GM12878 (cell line): ENCODE results near the gene ADSS1. TPM values are rescaled to one million over a fixed set of nuclear protein-coding genes. Genes with fewer than 3 reads are reported as not detected.

Source experiments
- ATAC-seq: fragments of 200-7000 bp; cut with Tn5 transposase; 3 replicates; pipeline ENCODE4 v1.9.1; 2020; ENCODE audit warnings: mild to moderate bottlenecking, moderate library complexity
- BruUV-seq: library from RNA; stranded (reverse); fragments of 400-500 nt; replicated peaks from 2 replicates; lab custom pipeline; 2021; lab: Mats Ljungman, UMichigan
- CTCF ChIA-PET: fragments of 300-600 bp; sonication (Branson Sonifier 250); formaldehyde crosslinking; extraction: SDS; loops from one replicate; lab custom pipeline; 2021; ENCODE audit warnings: inconsistent platforms; lab: Yijun Ruan, JAX
- POLR2A ChIA-PET: fragments of 350-600 bp; formaldehyde crosslinking; extraction: SDS; loops from one replicate; lab custom pipeline; 2021; ENCODE audit warnings: inconsistent platforms; lab: Charles Lee
- RAD21 ChIA-PET: fragments of 300-600 bp; sonication (Branson Sonifier 250); formaldehyde crosslinking; loops from one replicate; lab custom pipeline; 2023; ENCODE audit warnings: antibody characterized with exemption; ENCODE audit not compliant: unreplicated experiment; lab: Charles Lee
- SMC1A ChIA-PET: fragments of 300-600 bp; sonication (Branson Sonifier 250); formaldehyde crosslinking; loops from one replicate; lab custom pipeline; 2023; ENCODE audit not compliant: unreplicated experiment, uncharacterized antibody; lab: Charles Lee
- DNase-seq: peaks from one replicate; pipeline ENCODE4 v3.0.0-alpha.2; 2011; ENCODE audit warnings: low read depth, low spot score
- FAIRE-seq: peaks from 3 replicates; lab custom pipeline; 2011; peaks lifted over from hg19 to GRCh38; lab: Jason Lieb, UNC
- H2AFZ ChIP-seq: 2 replicates; pipeline ENCODE4 v1.6.0; 2011; ENCODE audit warnings: low read depth, low read length, control low read depth; ENCODE audit not compliant: control insufficient read depth
- H3K27ac ChIP-seq: 2 replicates; pipeline ENCODE4 v1.5.1; 2011; ENCODE audit warnings: control low read depth; ENCODE audit not compliant: control insufficient read depth, insufficient read depth
- H3K27me3 ChIP-seq, 2 experiments: replicated peaks in 1 of 2; 2 replicates each; pipeline versions ENCODE4 v1.6.0 to v1.6.1; 2011; ENCODE audit warnings: low read length in 1 of 2; ENCODE audit not compliant: control insufficient read depth in 2 of 2, insufficient read depth in 2 of 2
- H3K36me3 ChIP-seq, 2 experiments: 2 replicates each; pipeline ENCODE4 v1.5.1; 2011; ENCODE audit warnings: low read length in 1 of 2; ENCODE audit not compliant: control insufficient read depth in 2 of 2, insufficient read depth in 2 of 2
- H3K4me1 ChIP-seq: 2 replicates; pipeline ENCODE4 v1.6.1; 2011; ENCODE audit warnings: mild to moderate bottlenecking, low read length, moderate library complexity, mixed read lengths; ENCODE audit not compliant: control insufficient read depth, insufficient read depth
- H3K4me2 ChIP-seq: 2 replicates; pipeline ENCODE4 v1.6.0; 2011; ENCODE audit warnings: control low read depth; ENCODE audit not compliant: control insufficient read depth, insufficient read depth
- H3K4me3 ChIP-seq: fragments of 200-600 bp; sonication (generic); 2 replicates; pipeline ENCODE4 v1.5.1; 2016
- H3K79me2 ChIP-seq: 2 replicates; pipeline ENCODE4 v1.6.0; 2011; ENCODE audit warnings: low read length; ENCODE audit not compliant: control insufficient read depth, insufficient read depth
- H3K9ac ChIP-seq: 2 replicates; pipeline ENCODE4 v1.8.0; 2011; ENCODE audit warnings: low read length, control low read depth, mixed read lengths; ENCODE audit not compliant: control insufficient read depth, insufficient read depth
- H3K9me3 ChIP-seq: replicated peaks from 3 replicates; pipeline ENCODE4 v1.5.1; 2011; ENCODE audit warnings: mild to moderate bottlenecking, low read length; ENCODE audit not compliant: control insufficient read depth, insufficient read depth
- H4K20me1 ChIP-seq: 2 replicates; pipeline ENCODE4 v1.6.0; 2011; ENCODE audit not compliant: control insufficient read depth, insufficient read depth
- RAD51 ChIP-seq: fragments of 450-650 bp; IDR thresholded peaks from 2 replicates; pipeline ENCODE4 v1.6.1; 2016; ENCODE audit warnings: moderate library complexity, mild to moderate bottlenecking, inconsistent platforms
- RB1 ChIP-seq: fragments of 450-650 bp; formaldehyde crosslinking; IDR thresholded peaks from 2 replicates; pipeline ENCODE4 v1.6.1; 2017; ENCODE audit warnings: mild to moderate bottlenecking, borderline replicate concordance
- WGBS: methylation state at CpG from one replicate; pipeline ENCODE4 v1.1.6; 2016; ENCODE audit warnings: low lambda C conversion rate; ENCODE audit not compliant: insufficient replicate concordance, insufficient coverage; ENCODE audit errors: missing lambda C conversion rate; 5-methylcytosine and 5-hydroxymethylcytosine counted together
- in situ Hi-C: fragments of 300-500 bp; cut with MboI; formaldehyde crosslinking; loops from 9 replicates; pipeline ENCODE4 v1.14.3; 2018; ENCODE audit warnings: mixed read lengths
- intact Hi-C: fragments of 100-400 bp; cut with micrococcal nuclease; formaldehyde crosslinking; loops from one replicate; pipeline ENCODE4 v1.14.2; 2022; ENCODE audit not compliant: unreplicated experiment
- polyA plus RNA-seq, 11 experiments: library from polyadenylated mRNA; depleted of rRNA in 4 of 11; unstranded in 6 of 11; stranded (reverse) in 5 of 11; fragments of >200 nt; fragmentation: Nextera tagmentation in 4 of 11; fragmentation: Illumina TruSeq in 1 of 11; extraction: Ambion mirVana in 4 of 11; extraction: Trizol in 1 of 11; gene quantifications; 1 replicate in 1 of 11; 2 replicates in 10 of 11; pipeline versions ENCODE4 v1.2.1 to v1.2.3, GENCODE V29; 2011 to 2016; ENCODE audit warnings: inconsistent platforms in 2 of 11, missing spikeins in 2 of 11, low read depth in 1 of 11
- total RNA-seq, 4 experiments: library from RNA; depleted of rRNA in 3 of 4; stranded (reverse); fragments of >200 nt in 3 of 4; fragmentation: Illumina TruSeq in 1 of 4; extraction: Trizol in 1 of 4; gene quantifications; 2 replicates each; pipeline versions ENCODE4 v1.2.1 to v1.2.3, GENCODE V29; 2013 to 2021
- TF ChIP-seq, protein P1 (sequence below): fragments of 450-650 bp; IDR thresholded peaks from 2 replicates; pipeline ENCODE4 v1.6.1; 2017; ENCODE audit warnings: mild to moderate bottlenecking, low read depth, inconsistent platforms; ENCODE audit not compliant: poor library complexity, severe bottlenecking
- TF ChIP-seq, protein P2 (sequence below): IDR thresholded peaks from 2 replicates; pipeline ENCODE4 v1.6.1; 2012; ENCODE audit warnings: mild to moderate bottlenecking, low read depth, low read length
- TF ChIP-seq, protein P3 (sequence below): IDR thresholded peaks from 2 replicates; pipeline ENCODE4 v1.6.1; 2011; ENCODE audit warnings: borderline replicate concordance, low read depth, mild to moderate bottlenecking, moderate library complexity, low read length; ENCODE audit not compliant: insufficient read depth, poor library complexity, severe bottlenecking
- TF ChIP-seq, protein P4 (sequence below): fragments of 450-650 bp; IDR thresholded peaks from 2 replicates; pipeline ENCODE4 v1.6.1; 2018; ENCODE audit warnings: mild to moderate bottlenecking, low read depth, moderate library complexity; ENCODE audit not compliant: partially characterized antibody
- TF ChIP-seq, protein P5 (sequence below): fragments of 450-650 bp; IDR thresholded peaks from 2 replicates; pipeline ENCODE4 v1.6.1; 2017; ENCODE audit warnings: low read depth, mild to moderate bottlenecking, moderate library complexity

Gene ADSS1
- total and polyA plus RNA-seq, 10 of the 15 experiments (the other 5 are each of a cell fraction or from before 2014, with no cell fraction given): 0.11 to 0.45 (median 0.28) TPM; not detected in 5

DNA sequence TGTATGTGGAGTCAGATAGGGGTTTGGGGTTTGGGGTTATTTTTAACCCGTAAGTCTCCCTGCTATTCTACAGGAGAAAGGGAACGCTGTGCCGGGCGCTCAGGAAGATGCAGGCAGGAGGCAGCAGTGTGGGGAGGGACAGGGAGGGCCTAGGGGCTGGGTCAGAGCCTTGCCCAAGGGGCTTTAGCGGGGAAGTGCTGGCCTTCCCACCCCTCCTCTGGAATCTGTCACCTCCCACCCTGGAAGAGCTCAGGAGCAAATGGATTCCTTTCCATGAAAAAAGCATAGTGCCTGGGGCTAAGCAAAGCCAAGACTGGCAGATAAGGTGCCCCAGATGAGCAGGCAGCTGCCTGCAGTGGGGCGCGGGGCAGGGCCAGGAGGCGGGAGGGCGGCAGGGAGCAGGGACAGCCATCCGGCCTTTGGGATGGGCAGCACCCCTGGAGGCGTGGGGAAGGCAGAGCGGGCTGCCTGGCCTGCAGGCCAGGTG, 41.9 kb upstream of the ADSS1 start (continued):
- TF ChIP-seq RAD51 (no peak), RB1 (no peak)
- TF ChIP-seq, protein P1, sequence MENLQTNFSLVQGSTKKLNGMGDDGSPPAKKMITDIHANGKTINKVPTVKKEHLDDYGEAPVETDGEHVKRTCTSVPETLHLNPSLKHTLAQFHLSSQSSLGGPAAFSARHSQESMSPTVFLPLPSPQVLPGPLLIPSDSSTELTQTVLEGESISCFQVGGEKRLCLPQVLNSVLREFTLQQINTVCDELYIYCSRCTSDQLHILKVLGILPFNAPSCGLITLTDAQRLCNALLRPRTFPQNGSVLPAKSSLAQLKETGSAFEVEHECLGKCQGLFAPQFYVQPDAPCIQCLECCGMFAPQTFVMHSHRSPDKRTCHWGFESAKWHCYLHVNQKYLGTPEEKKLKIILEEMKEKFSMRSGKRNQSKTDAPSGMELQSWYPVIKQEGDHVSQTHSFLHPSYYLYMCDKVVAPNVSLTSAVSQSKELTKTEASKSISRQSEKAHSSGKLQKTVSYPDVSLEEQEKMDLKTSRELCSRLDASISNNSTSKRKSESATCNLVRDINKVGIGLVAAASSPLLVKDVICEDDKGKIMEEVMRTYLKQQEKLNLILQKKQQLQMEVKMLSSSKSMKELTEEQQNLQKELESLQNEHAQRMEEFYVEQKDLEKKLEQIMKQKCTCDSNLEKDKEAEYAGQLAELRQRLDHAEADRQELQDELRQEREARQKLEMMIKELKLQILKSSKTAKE: no peak

DNA sequence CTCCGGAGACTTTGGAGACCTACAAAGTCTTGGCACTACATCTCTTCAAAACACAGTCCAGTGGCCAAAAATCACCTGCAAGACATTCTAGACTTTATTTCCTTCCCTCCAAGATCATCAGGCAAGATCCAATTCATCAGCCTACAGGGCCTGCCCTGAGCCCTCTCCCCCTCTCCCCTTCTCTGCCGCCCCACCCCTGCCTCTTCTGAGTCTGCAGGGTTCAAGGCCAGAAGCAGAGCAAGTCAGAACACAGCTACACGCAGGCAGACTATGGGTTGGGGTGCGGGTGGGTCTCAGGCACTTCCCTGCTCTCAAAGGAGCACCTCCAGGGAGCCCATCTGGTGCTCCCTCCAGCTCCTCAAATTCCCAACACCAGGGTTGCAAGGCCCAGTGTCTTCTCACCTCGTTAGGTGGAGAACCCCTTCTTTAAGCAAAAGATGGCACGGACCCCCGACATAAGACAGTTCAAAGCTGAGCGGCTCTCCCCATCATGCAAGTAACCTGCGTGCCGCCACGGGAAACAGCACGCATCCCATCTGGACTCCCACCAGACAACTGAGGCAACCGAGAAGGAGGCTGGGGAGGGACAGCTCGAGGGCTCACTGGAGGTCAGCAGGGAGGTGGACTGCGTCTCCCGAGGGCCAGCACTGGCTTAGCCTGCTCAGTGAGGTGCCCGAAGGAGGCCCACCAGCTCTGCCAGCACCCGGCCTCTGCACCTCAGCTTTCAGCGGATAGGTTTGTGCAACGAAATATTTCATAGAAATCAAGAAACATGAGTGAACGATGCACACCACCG, 40.2 kb upstream of the ADSS1 start:
- no peaks in the 10 kb centered on the region for H3K36me3 ChIP-seq
- BruUV-seq: no TSS peak
- FAIRE-seq (no peak), DNase-seq (no peak), ATAC-seq (no peak)
- H3K9me3 ChIP-seq: no peaks in the 10 kb centered on the region
- 79% methylated on average over 22 of the region's 22 CpGs for WGBS
- ChIA-PET CTCF (interaction anchor here (0.7 kb wide), 1 partner anchor 13 kb away, joined by 3 read pairs; no protein-coding TSS in a partner anchor), RAD21 (no interaction called here), POLR2A (no interaction called here), SMC1A (interaction anchor here (1.0 kb wide), 1 partner anchor 67 kb away, joined by 3 read pairs; no protein-coding TSS in a partner anchor)
- in situ Hi-C loops (no loop called here), intact Hi-C loops (no loop called here)
- H3K4me3 ChIP-seq: no peak overlapping the region
- no peak overlapping the region for H3K9ac ChIP-seq
- peaks cover 15% of the 10 kb centered on the region for H3K4me1 ChIP-seq
- no peak overlapping the region for H3K4me2 ChIP-seq
- no peaks in the 10 kb centered on the region for H4K20me1 ChIP-seq
- H3K27me3 ChIP-seq: no peaks in the 10 kb centered on the region
- H3K79me2 ChIP-seq: no peaks in the 10 kb centered on the region
- TF ChIP-seq, protein P2, sequence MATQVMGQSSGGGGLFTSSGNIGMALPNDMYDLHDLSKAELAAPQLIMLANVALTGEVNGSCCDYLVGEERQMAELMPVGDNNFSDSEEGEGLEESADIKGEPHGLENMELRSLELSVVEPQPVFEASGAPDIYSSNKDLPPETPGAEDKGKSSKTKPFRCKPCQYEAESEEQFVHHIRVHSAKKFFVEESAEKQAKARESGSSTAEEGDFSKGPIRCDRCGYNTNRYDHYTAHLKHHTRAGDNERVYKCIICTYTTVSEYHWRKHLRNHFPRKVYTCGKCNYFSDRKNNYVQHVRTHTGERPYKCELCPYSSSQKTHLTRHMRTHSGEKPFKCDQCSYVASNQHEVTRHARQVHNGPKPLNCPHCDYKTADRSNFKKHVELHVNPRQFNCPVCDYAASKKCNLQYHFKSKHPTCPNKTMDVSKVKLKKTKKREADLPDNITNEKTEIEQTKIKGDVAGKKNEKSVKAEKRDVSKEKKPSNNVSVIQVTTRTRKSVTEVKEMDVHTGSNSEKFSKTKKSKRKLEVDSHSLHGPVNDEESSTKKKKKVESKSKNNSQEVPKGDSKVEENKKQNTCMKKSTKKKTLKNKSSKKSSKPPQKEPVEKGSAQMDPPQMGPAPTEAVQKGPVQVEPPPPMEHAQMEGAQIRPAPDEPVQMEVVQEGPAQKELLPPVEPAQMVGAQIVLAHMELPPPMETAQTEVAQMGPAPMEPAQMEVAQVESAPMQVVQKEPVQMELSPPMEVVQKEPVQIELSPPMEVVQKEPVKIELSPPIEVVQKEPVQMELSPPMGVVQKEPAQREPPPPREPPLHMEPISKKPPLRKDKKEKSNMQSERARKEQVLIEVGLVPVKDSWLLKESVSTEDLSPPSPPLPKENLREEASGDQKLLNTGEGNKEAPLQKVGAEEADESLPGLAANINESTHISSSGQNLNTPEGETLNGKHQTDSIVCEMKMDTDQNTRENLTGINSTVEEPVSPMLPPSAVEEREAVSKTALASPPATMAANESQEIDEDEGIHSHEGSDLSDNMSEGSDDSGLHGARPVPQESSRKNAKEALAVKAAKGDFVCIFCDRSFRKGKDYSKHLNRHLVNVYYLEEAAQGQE: no peak
- TF ChIP-seq, protein P3, sequence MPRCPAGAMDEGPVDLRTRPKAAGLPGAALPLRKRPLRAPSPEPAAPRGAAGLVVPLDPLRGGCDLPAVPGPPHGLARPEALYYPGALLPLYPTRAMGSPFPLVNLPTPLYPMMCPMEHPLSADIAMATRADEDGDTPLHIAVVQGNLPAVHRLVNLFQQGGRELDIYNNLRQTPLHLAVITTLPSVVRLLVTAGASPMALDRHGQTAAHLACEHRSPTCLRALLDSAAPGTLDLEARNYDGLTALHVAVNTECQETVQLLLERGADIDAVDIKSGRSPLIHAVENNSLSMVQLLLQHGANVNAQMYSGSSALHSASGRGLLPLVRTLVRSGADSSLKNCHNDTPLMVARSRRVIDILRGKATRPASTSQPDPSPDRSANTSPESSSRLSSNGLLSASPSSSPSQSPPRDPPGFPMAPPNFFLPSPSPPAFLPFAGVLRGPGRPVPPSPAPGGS: no peak
- TF ChIP-seq, protein P4, sequence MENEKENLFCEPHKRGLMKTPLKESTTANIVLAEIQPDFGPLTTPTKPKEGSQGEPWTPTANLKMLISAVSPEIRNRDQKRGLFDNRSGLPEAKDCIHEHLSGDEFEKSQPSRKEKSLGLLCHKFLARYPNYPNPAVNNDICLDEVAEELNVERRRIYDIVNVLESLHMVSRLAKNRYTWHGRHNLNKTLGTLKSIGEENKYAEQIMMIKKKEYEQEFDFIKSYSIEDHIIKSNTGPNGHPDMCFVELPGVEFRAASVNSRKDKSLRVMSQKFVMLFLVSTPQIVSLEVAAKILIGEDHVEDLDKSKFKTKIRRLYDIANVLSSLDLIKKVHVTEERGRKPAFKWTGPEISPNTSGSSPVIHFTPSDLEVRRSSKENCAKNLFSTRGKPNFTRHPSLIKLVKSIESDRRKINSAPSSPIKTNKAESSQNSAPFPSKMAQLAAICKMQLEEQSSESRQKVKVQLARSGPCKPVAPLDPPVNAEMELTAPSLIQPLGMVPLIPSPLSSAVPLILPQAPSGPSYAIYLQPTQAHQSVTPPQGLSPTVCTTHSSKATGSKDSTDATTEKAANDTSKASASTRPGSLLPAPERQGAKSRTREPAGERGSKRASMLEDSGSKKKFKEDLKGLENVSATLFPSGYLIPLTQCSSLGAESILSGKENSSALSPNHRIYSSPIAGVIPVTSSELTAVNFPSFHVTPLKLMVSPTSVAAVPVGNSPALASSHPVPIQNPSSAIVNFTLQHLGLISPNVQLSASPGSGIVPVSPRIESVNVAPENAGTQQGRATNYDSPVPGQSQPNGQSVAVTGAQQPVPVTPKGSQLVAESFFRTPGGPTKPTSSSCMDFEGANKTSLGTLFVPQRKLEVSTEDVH: no peak
- TF ChIP-seq, protein P5, sequence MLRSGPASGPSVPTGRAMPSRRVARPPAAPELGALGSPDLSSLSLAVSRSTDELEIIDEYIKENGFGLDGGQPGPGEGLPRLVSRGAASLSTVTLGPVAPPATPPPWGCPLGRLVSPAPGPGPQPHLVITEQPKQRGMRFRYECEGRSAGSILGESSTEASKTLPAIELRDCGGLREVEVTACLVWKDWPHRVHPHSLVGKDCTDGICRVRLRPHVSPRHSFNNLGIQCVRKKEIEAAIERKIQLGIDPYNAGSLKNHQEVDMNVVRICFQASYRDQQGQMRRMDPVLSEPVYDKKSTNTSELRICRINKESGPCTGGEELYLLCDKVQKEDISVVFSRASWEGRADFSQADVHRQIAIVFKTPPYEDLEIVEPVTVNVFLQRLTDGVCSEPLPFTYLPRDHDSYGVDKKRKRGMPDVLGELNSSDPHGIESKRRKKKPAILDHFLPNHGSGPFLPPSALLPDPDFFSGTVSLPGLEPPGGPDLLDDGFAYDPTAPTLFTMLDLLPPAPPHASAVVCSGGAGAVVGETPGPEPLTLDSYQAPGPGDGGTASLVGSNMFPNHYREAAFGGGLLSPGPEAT: no peak
- no peak overlapping the region for H3K27ac ChIP-seq
- no peak overlapping the region for H2AFZ ChIP-seq
